Embryonic facial prominence (tissue), 1 donor: ENCODE data around the gene SNPH.

ENCODE experiments used
- DNase-seq: peaks from one replicate; pipeline ENCODE4 v3.0.0-alpha.2; 2016; ENCODE audit errors: extremely low spot score

Gene SNPH

DNA sequence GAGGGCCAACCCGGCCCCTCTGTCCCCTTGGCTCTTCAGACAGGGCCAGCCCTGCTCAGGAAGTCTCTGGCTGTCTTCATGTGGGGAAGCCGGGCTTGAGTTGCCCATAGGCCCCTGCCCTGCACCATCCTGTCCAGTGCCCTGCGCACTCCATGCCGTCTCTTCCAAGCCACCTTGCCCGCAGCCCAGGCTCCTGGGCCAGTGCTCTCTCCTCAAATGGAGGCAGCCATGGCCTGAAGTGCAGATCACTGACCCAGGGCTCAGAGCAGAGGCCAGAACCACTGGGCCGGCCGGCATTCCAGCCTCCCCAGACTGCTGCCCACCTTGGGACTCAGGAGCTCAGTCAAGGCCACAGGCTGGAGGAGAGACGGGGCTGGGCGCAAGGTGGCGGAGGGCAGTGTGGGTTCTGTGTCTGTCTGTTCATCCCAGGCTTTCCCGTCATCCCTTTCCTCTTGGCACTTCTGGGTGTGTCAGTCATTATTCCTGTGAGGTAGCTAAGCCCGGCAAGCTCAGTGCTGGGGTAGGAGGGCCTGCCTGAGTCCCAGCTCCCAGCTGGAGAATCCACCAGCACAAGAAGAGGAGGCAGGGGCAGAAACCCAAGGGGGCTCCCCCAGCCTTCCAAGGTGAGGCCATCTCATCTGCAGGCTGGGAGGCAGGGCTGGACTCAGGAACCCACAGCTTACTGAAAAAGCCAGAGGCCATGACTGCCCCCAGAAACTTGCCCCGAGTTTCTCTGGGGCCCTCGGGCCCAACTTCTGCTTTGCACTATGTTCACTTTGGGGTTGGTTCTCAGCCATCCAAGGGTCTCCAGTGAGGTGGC lies 40.4 kb downstream of the SNPH start:
- no peak for DNase-seq

DNA sequence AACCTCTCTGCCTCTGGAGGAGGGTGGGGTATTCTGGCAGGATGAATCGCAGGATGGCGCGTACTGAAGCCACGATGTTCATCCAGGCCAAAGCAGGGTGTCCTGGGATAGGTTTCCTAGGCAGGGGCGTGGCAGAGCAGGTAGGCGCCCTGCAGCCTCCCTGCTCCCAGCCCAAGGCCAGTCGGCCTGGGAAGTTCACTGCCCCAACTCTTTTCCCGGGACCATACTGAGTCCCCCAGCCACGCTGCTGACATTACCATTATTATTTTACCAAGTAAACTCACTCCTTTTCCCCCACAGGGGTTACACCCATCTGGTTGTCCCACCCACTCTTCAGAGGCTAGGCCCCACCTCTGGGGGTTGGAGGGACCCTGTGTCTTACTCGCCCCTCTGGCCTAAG lies 41.1 kb downstream of the SNPH start:
- DNase-seq: no peak

DNA sequence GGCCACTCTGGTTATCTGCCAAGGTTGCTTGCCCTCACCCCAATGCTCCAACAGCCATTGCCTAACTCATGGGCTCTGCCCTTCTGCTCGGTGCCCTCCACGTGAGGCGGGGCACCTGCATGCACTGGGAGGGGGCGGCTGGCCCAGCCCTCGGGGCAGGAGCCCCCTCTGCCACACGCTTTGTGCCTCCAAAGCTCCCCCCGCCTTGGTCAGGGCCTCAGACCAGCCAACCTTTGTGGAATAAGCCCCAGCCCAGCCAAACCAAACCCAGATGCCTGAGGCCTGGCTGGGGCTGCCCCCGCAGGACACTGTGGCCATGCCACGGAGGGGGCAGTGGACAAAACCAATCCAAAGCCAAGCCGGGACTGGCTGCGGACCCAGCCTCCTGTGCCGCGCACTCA lies 41.5 kb downstream of the SNPH start:
- DNase-seq: no peak

DNA sequence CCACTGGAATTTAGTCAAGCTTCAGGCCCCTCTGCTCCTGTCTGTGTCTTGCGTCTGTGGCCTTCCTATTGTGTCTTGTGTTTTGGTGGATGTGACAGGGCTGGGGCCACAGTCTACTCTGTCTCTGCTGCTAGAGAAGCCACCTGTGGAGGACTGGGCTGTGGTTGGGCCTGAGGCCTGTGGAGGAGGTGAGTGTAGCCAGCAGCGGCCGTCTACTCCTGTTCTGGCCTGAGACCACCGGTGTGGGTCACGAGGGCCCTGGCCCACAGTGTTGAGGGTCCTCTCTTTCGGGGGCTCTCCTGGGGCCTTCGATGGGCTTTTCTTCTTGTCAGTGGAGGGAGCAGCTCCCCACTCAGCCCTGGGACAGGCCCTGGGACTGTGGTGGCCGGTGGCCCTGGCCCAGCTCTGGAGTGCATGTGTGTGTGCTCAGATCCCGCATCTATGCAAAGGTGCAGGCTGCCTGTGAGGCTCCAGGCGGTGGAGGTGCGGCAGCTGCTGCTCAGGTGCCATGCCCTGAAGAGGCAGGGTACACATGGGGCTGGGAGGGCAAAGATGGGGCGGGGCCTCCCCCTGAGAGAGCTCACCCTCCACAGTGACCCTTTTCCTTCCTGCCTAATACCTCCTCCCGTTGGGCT lies 42.1 kb downstream of the SNPH start:
- no peak for DNase-seq

DNA sequence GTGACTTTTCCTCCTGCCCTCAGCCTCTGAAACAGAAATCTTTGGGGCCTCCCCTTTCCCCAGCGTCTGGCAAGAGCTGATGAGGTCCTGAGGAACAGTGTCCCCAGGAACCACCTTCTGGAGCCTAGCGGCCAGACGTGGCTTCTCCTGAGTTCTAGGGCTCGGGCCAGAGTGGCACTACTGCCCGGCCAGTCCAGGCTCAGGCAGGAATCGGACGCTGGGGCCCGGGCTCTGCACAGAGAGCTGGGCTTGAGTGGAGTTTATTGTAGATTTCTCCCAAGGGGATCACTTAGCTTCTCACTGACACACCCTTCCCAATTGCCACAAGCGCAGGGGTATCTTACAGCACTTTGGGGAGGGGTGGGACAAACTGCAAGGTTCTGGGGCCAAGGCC lies 42.6 kb downstream of the SNPH start:
- DNase-seq: no peak

DNA sequence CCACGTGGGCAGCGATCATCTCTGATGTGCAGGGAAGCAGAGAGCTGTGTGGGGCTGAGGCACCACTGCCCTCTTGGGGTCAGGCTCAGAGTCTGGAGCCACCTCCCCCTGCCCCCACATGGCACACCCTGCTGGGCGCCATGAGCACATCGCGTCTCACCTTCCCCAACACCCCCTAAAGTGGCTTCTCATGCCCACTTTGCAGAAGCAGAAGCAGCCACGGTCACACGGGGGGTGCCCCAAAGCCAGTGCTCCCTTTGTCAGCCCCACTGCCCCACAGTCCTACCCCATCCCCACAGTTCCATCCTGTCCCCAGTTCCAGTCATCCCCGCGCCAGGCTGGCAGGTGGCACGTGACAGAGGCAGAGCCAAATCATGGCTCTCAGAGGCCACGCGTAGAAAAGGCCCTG lies 43.3 kb downstream of the SNPH start:
- DNase-seq: no peak

DNA sequence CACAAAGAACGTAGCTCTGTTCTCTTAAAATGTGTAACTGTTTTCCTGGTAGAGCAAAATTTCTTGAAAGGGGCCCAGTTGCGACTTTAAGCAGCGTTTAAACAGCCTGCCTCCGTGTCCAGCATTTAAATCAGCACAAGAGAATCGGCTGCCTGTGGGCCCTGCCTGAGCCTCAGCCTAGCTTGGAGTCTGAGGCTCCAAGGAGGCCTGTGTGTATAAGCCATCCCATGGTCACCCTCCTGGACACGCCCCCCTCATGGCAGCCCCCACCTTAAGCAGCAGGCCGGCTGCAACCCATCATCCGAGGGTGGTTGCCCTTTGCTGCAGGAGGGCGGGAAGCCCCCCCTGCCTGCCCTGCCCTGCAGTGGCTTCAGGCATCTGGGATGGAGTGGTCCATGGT lies 44.0 kb downstream of the SNPH start:
- DNase-seq: no peak

DNA sequence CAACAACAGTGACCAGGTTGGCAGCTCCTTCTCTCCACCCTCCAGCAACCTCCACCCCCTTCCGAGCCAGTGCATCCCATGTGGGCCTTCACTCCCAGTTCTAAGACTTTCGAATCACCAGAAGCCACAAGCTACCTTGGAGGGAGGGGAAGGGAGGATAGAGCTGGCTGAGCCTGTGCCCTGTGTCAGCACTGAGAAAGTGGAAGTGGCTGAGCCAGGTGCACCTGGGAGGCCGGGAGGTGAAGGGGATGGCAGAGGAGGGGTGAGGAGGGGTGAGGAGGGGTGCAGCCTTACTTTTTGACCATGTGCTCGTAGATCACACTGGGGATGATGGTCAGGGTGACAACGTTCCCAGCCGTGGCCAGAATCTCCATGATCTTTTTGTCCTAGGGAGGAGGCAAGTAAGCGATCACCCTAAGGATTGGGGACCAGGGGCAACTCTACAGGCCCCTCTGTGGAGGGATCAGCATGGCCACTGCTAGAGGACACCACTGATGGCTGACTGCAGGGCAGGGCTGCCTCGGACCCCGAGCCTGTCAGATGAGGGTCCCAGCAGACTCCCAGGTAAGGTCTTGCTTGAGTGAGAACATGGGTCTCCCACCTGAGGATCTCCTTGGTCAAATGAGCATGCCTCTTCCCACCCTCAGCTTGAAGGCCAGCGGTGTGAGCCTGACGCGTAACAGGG lies 44.6 kb downstream of the SNPH start:
- DNase-seq: no peak

DNA sequence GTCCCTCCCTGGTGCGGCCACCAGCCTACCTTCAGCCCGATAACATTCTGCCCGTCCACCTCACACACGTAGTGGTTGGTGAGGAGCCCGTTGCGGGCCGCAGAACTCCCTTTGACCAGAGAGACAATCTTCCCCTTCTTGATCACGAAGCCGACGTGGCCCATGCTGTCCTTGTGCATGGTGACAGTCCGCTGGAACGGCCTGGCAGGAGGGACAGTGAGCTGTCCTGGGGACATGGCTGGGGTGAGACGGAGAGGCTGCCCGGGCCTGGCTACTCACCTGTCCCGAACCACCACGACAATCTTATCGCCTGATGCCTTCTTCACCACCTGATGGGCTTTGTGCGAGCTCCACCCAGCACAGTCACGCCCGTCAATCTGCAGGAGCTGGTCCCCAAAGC lies 46.2 kb downstream of the SNPH start:
- DNase-seq: no peak

DNA sequence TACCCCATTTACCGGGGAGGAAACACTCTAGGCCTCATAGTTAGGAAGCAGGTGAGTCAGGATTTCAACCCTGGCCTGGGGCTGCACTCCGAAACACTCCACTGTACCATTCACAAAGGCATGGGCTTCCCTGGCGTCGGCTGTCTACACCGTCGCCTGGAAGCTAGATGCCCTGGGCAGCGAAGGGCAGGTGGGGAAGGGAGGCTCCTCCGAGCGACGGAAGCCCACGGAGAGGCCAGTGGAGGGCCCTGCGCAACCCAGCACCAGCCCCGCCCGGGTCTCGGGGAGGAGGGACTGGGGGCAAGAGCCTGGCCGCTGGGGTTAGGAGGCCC lies 46.8 kb downstream of the SNPH start:
- DNase-seq: no peak

DNA sequence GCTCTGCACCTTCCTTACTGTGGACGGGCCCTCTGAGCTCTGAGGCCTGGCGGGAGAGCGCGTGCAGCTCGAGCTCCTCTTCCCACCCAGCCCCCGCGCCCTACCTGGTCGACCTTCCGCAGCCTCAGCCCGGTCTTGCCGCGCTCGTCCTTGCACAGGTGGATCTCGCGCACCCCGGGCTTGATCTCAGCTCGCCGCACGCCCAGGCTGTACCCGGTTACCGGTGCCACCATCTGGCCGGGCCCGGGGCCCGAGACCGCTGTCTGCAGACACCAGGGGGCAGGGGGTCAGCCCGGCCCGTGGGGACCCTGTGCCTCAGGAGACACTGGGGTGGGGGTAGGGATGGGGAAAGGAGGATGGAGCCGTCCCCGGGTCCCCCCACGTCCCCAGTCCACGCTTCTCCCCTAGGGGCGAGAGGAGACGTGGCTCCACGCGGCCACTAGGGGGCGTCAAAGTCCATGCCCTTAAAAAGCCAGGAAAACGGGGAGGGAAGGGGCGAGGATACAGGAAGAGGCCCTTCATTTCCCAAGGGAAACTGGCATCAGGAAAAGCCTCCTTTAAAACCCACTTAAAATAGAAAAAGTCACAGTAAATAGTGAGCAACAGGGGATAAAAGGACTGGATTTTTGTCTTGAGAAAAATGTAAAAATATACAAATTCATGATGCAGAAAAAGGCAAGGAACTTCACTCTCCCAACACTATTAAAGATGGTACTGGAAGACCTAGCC lies 47.3 kb downstream of the SNPH start:
- DNase-seq: peak; percentile 34

DNA sequence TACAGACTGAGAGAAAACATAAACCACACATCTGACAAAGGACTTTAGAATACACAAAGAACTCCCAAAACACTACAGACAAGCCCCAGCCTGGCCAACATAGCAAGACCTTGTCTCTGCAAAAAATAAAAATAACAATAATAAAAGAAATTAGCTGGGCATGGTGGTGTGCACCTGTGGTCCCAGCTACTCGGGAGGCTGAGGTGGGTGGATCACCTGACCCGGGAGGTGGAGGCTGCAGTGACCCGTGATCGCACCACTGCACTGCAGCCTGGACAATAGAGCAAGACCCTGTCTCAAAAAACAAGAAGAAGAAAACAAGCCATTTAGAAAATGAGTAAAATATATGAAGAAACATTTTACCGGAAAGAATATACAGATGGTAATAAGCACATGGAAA lies 49.7 kb downstream of the SNPH start:
- no peak for DNase-seq

DNA sequence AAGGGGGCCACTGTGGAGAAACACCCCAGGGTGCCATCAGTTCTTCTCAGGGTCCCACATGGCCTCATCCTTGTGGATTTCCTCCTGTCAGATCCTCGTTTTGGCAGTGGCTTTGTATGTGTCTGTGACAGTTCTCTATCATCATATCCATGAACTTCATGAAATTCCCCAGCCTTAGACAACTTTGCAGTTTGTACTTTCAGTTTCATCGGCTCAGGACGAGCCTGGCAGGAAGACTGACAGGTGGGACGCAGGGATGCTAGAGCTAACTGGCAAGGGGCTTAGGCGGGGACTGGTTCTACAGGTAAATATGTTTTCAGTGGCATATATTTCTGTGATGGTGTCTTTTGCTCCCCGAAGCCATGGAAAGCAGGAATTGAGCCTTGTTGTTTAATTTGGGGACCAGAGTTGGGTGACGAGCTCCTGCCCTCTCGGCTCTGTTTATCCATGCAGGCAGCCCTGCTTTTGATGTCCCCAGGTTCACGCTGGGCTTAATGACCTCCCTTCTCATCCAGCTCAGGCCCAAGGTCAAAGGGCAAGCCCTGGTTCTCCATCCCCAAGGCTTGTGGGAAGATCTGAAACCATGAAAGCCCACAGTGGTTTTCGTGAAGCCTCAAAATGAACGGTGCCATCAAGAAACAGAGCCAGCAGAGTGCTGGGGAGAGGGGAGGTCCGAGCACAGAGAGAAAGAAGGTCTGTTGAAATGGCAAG lies 51.6 kb downstream of the SNPH start:
- no peak for DNase-seq

DNA sequence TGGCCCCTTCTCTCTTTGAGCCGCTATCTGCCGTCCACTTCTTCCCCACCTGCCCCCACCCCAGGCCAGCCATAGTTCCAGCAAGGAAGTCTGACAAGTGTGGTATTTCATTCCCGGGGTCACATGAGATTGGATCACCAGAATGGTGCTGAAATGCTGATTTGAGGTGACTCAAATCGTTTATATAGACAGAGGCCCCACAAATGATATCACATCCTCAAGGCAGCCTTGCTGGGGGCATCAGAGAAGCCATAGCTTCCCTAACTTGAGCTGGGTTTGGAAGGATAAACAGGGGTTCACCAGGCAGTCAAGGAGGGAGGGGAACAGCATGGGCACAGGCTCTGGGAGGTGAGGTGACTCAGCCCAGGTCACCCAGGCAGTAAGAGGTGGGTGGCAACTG lies 53.0 kb downstream of the SNPH start:
- no peak for DNase-seq

DNA sequence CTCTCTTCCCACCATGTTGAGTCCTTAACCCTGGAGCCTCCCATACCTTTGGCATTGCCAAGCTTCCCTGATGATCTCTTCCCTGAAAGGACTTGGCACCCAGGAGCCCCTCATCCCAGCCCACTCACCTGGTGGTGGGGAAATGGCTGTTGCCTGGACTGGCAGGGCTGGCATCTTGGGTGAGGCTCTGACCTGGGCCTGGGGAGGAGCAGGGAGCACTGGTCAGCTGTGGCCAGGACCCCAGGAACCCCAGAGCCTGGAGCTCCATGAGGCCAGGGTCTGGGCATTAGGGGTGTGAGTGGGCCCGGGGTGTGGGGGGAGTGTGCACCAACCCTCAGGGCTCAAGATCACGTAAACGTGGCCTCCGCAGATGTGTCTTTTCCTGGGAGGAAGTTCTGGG lies 53.4 kb downstream of the SNPH start:
- DNase-seq: no peak

DNA sequence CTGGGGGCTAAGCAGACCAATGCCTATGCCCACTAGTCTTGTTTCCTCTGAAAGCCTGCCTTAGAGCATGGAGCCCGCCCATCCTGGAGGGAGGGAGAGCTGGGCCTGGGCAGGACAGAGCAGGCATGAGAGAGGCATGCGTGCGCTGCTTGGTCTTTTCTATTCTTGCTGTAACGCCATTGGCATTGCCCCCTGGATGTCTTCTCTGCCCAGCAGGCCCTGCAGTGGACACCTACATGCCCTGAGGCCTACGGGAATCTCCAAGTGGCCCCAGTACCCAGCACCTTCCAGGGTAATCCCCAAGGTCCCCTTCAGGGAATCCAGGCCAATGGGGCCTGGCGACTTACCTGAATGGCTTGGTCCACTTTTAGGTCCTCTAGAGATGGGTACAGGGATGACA lies 53.9 kb downstream of the SNPH start:
- DNase-seq: no peak

DNA sequence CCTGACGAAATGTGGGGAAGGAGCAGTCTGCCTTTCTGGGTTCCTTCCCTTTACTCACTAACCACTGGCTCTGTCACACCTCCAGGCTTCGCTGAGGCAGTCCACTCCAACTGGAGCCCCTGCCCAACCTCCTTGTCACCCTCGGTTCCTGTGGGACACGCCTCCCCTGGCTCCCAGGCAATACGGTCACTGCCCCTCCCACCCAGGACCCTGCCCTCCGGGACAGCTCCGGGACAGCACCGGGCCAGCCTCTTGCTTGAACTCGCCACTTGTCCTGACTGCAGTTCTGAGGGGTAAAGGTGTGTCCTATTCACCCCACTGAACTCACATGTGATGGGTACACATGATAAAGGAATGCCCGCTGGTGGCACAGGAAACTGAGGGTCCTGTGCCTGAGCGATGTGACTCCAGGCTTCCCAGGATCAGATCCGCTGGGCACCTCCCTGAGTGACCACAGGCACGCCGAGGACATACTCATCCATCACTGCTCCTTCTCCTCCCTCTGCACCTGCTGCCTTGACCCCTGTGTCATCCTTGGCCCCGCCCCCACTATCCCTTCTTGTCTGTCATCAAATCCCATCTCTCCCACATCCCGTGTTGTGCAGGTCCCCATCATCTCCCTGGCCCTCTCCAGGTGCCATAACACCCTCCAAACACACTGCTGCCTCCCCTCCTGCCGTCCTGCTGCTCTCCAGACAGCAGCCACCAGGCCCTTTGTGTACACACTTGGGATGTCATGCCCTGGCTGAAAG lies 55.0 kb downstream of the SNPH start:
- DNase-seq: no peak

DNA sequence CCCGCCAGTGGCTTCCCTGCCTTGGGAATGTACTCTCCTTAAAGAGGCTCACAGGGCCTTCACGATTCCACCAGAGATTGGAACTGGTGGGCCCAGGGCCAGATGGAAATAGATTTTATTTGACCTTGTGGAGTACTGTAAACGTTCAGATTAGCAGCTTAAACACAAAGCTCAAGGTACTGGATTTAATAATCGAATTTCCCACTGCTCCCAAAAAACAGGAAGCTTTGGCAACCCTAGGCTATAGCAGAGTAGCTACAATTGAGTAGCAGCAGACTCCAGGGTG lies 55.5 kb downstream of the SNPH start:
- DNase-seq: no peak

DNA sequence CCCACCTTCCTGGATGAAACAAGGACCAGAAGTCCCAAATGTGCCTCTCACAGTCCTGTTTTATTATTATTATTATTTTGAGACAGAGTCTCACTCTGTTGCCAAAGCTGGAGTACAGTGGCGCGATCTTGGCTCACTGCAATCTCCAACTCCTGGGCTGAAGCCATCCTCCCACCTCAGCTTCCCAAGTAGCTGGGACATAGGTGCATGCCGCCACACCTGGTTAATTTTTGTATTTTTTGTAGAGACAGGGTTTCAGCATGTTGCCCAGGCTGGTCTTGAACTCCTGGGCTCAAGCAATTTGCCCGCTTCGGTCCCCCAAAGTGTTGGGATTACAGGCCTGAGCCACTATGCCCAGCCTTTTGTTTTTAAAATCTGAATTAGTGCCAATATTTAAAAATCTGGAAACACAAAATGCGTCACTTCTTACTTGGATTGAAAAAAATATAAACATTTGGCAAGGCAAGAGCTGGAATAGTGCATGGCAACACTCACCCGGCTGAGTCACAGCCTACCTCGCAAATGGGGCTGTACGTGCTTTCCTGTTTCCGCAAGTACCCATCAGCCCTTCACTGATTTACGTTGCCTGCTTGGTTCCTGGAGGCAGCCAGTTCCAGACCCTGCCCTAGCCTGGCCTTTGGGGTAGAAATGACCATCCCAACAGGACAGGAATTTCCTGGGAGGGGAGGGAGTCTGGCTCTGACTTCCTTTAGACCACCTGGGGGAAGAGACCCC lies 56.6 kb downstream of the SNPH start:
- no peak for DNase-seq

DNA sequence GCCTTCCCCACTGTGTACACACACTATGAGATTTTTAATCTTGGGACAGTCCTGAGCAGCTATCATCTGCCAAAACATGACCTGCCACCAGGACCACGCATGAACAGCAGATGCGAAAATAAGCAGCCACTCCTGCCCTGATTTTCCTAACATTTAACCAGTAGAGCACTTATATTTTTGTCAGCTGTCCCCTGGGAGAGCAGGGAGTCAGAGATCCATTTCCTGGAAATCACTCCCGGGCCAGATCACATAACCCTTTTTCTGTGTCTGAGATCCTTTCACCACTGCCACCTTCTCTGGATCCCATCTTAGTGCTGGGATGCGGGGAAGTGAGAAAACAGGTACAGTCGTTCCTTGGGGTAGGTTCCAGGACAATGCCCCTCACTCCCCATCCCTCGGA lies 57.2 kb downstream of the SNPH start:
- DNase-seq: no peak
